Karpas-422 (cell line): Measurements from ENCODE around the gene EBLN2. TPM values are rescaled to one million over a fixed set of nuclear protein-coding genes. Genes with fewer than 3 reads are reported as not detected.

Source experiments
- DNase-seq: peaks from one replicate; pipeline ENCODE4 v3.0.0-alpha.2; 2015
- H2AFZ ChIP-seq: fragments of 200-600 bp; sonication (generic); 2 replicates; pipeline ENCODE4 v1.6.1; 2014; ENCODE audit warnings: antibody characterized with exemption, low read length, mixed read lengths
- H3K27ac ChIP-seq: fragments of 200-600 bp; sonication (generic); 2 replicates; pipeline ENCODE4 v1.5.1; 2014; ENCODE audit warnings: mild to moderate bottlenecking, low read length, moderate library complexity
- H3K27me3 ChIP-seq: fragments of 200-600 bp; sonication (generic); 2 replicates; pipeline ENCODE4 v1.6.1; 2014; ENCODE audit warnings: low read length, mixed read lengths
- H3K36me3 ChIP-seq: fragments of 200-600 bp; sonication (generic); 2 replicates; pipeline ENCODE4 v1.6.1; 2014; ENCODE audit warnings: low read length, mixed read lengths; ENCODE audit not compliant: insufficient read depth
- H3K4me1 ChIP-seq: fragments of 200-600 bp; sonication (generic); 2 replicates; pipeline ENCODE4 v1.6.1; 2014; ENCODE audit warnings: mild to moderate bottlenecking, low read length, mixed read lengths
- H3K4me2 ChIP-seq: fragments of 200-600 bp; sonication (generic); 2 replicates; pipeline ENCODE4 v1.6.1; 2014; ENCODE audit warnings: low read length, low read depth, mild to moderate bottlenecking; ENCODE audit not compliant: poor library complexity, severe bottlenecking
- H3K4me3 ChIP-seq: fragments of 200-600 bp; sonication (generic); 2 replicates; pipeline ENCODE4 v1.5.1; 2014; ENCODE audit warnings: mild to moderate bottlenecking, antibody characterized with exemption, low read length, mixed read lengths
- H3K79me2 ChIP-seq: fragments of 200-600 bp; sonication (generic); 2 replicates; pipeline ENCODE4 v1.6.1; 2014; ENCODE audit warnings: mild to moderate bottlenecking, low read length, mixed read lengths
- H3K9ac ChIP-seq: fragments of 200-600 bp; sonication (generic); 2 replicates; pipeline ENCODE4 v1.6.0; 2014; ENCODE audit warnings: low read length
- H3K9me2 ChIP-seq: fragments of 200-600 bp; sonication (generic), shearing (Covaris generic); replicated peaks from 2 replicates; pipeline ENCODE4 v1.6.0; 2014; ENCODE audit warnings: mild to moderate bottlenecking, low read length, moderate library complexity; ENCODE audit not compliant: insufficient read depth
- H3K9me3 ChIP-seq: fragments of 300-700, 200-600 bp; sonication (generic); 2 replicates; pipeline ENCODE4 v1.6.1; 2014; ENCODE audit warnings: low read length, mixed read lengths
- H4K20me1 ChIP-seq: fragments of 200-600 bp; sonication (generic); 2 replicates; pipeline ENCODE4 v1.6.1; 2014; ENCODE audit warnings: mild to moderate bottlenecking, antibody characterized with exemption, low read length, low read depth; ENCODE audit not compliant: insufficient read depth
- total RNA-seq: library from RNA; depleted of rRNA; stranded (reverse); fragments of >200 nt; shearing (Covaris generic); gene quantifications from 2 replicates; pipeline ENCODE4 v1.2.3, GENCODE V29; 2014; ENCODE audit warnings: low replicate concordance; rRNA removed

EBLN2 gene
- 5.2 and 7.9 TPM in 2 replicates for total RNA-seq

DNA sequence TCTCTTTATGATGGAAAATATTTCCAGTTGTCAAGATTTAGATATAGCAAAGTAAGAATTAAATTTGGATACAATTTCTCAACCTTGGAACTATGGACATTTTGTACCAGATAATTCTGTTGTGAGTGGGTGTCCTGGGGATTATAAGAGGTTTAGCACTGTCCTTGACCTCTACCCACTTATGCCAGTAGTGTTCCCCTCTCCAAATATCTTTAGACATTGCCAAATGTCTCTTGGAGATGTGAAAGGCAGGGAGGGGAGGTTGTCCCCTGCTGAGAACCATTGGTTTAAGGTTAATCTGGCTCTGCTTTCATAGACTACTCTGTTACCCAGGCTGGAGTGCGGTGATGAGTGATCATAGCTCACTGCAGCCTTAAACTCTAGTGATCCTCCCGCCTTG lies at the start of gene EBLN2:
Gene EBLN2 (plus strand): TSS at position 244 of the 400 bp plus-strand sequence. CDS start 423 bp downstream, outside the sequence.
- Histone ChIP-seq H3K4me1 (peaks cover 28% of the 10 kb centered on the region), H3K27me3 (no peaks in the 10 kb centered on the region), H3K9me3 (no peaks in the 10 kb centered on the region), H3K4me3 (no peak within 1 kb of the TSS), H4K20me1 (peaks cover 15% of the 10 kb centered on the region; the same call in 1 of the 2 replicates), H3K4me2 (no peak within 1 kb of the TSS), H3K36me3 (peaks cover 28% of the 10 kb centered on the region; the same call in 1 of the 2 replicates), H3K27ac (no peak within 1 kb of the TSS), H3K9ac (no peak within 1 kb of the TSS), H3K9me2 (no peaks in the 10 kb centered on the region), H3K79me2 (peaks cover 42% of the 10 kb centered on the region), H2AFZ (no peak within 1 kb of the TSS)
- DNase-seq, result no peak

GRCh38 chr3:73018298-73018697 lies 43.2 kb upstream of the EBLN2 start:
- peaks cover 58% of the 10 kb centered on the region for H4K20me1 ChIP-seq
- H3K27ac ChIP-seq, result no peak overlapping the region
- no peak overlapping the region for H3K9ac ChIP-seq
- no peaks in the 10 kb centered on the region for H3K9me3 ChIP-seq
- peaks cover 24% of the 10 kb centered on the region; the same call in 1 of the 2 replicates for H3K36me3 ChIP-seq
- H3K27me3 ChIP-seq, result no peaks in the 10 kb centered on the region
- no peak overlapping the region for H3K4me3 ChIP-seq
- peaks cover 100% of the 10 kb centered on the region for H3K79me2 ChIP-seq
- H3K4me1 ChIP-seq, result no peaks in the 10 kb centered on the region
- H3K4me2 ChIP-seq, result no peak overlapping the region
- no peak overlapping the region for H2AFZ ChIP-seq
- DNase-seq, result no peak
- no peaks in the 10 kb centered on the region for H3K9me2 ChIP-seq

DNA sequence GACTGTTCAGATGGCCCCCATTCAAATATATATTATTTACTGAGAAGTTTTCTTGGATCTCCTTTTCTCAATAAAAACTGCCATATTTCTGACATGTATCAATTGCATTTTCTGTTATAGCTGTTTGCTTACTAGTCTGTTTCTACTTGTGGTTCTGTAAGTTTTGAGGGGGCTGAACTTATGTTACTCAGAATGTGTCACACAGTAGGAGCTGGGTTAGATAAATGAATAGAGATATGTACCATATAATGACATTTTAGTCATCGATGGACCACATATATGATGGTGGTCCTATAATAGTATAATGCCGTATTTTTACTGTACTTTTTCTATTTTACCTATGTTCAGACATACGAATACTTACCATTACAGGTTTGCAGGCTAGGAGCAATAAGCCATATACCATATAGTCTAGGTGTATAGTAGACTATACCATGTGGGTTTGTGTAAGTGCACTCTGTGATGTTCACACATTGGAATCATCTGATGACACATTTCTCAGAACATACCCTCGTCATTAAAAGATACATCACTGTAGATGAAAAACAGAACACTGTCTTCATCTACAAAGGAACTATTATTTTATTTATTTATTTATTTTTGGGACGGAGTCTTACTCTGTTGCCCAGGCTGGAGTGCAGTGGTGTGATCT lies 42.5 kb upstream of the EBLN2 start:
- no peaks in the 10 kb centered on the region for H3K9me3 ChIP-seq
- no peak for DNase-seq
- H3K4me1 ChIP-seq, result no peaks in the 10 kb centered on the region
- H3K9ac ChIP-seq, result no peak overlapping the region
- H3K27ac ChIP-seq, result no peak overlapping the region
- H3K9me2 ChIP-seq, result no peaks in the 10 kb centered on the region
- H3K36me3 ChIP-seq, result peaks cover 18% of the 10 kb centered on the region; the same call in 1 of the 2 replicates
- no peak overlapping the region for H3K4me2 ChIP-seq
- no peaks in the 10 kb centered on the region for H3K27me3 ChIP-seq
- H3K79me2 ChIP-seq, result peaks cover 100% of the 10 kb centered on the region
- H4K20me1 ChIP-seq, result peaks cover 54% of the 10 kb centered on the region
- no peak overlapping the region for H2AFZ ChIP-seq
- H3K4me3 ChIP-seq, result no peak overlapping the region

GRCh38 chr3:73021301-73021835 lies 40.1 kb upstream of the EBLN2 start:
- H4K20me1 ChIP-seq, result peaks cover 49% of the 10 kb centered on the region
- peaks cover 100% of the 10 kb centered on the region for H3K79me2 ChIP-seq
- no peak overlapping the region for H3K9ac ChIP-seq
- H3K27ac ChIP-seq, result no peak overlapping the region
- H3K9me3 ChIP-seq, result no peaks in the 10 kb centered on the region
- no peaks in the 10 kb centered on the region for H3K4me1 ChIP-seq
- H3K4me2 ChIP-seq, result no peak overlapping the region
- no peaks in the 10 kb centered on the region for H3K9me2 ChIP-seq
- H2AFZ ChIP-seq, result no peak overlapping the region
- H3K36me3 ChIP-seq, result peaks cover 17% of the 10 kb centered on the region; the same call in 1 of the 2 replicates
- H3K27me3 ChIP-seq, result no peaks in the 10 kb centered on the region
- H3K4me3 ChIP-seq, result no peak overlapping the region
- DNase-seq, result no peak

- Histone ChIP-seq H3K4me3 (no peak overlapping the region), H3K27me3 (no peaks in the 10 kb centered on the region), H3K36me3 (peaks cover 19% of the 10 kb centered on the region), H3K9me3 (no peaks in the 10 kb centered on the region), H3K79me2 (peaks cover 100% of the 10 kb centered on the region), H3K9me2 (no peaks in the 10 kb centered on the region), H3K4me2 (no peak overlapping the region), H2AFZ (no peak overlapping the region), H3K9ac (no peak overlapping the region), H3K27ac (no peak overlapping the region), H3K4me1 (no peaks in the 10 kb centered on the region), H4K20me1 (peaks cover 28% of the 10 kb centered on the region)
- no peak for DNase-seq
Measured at GRCh38 chr3:73024836-73025235, 36.6 kb upstream of the EBLN2 start.

- H3K27me3 ChIP-seq, result no peaks in the 10 kb centered on the region
- no peak overlapping the region for H3K4me2 ChIP-seq
- no peak overlapping the region for H3K9ac ChIP-seq
- H3K9me2 ChIP-seq, result no peaks in the 10 kb centered on the region
- no peak overlapping the region for H3K27ac ChIP-seq
- peaks cover 15% of the 10 kb centered on the region for H3K36me3 ChIP-seq
- peaks cover 100% of the 10 kb centered on the region for H3K79me2 ChIP-seq
- no peak overlapping the region for H2AFZ ChIP-seq
- no peak overlapping the region for H3K4me3 ChIP-seq
- peaks cover 22% of the 10 kb centered on the region for H4K20me1 ChIP-seq
- no peaks in the 10 kb centered on the region for H3K9me3 ChIP-seq
- H3K4me1 ChIP-seq, result no peaks in the 10 kb centered on the region
- DNase-seq, result no peak
Measured at GRCh38 chr3:73026111-73026759, 35.2 kb upstream of the EBLN2 start.

DNA sequence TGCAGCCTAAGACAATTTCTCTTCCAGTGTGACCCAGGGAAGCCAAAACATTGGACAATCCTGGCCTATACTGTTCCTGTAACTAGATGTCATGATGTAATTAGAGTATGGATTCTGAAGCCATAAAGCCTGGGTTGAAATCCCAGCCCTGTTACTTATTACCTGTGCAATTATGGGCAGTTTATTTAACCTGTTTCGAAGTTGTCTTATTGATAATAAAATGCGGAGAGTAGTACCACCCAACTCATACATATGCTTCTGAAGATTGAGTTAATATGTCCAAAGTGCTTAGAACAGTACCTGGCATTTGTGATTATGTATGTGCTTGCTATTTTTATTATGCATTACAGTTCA lies 34.7 kb upstream of the EBLN2 start:
- Histone ChIP-seq H3K79me2 (peaks cover 100% of the 10 kb centered on the region), H3K9me3 (no peaks in the 10 kb centered on the region), H3K9ac (no peak overlapping the region), H3K4me1 (no peaks in the 10 kb centered on the region), H3K4me2 (no peak overlapping the region), H3K9me2 (no peaks in the 10 kb centered on the region), H3K27me3 (no peaks in the 10 kb centered on the region), H3K36me3 (peaks cover 15% of the 10 kb centered on the region), H2AFZ (no peak overlapping the region), H3K27ac (no peak overlapping the region), H3K4me3 (no peak overlapping the region), H4K20me1 (peaks cover 19% of the 10 kb centered on the region)
- DNase-seq, result no peak

- no peak overlapping the region for H3K9ac ChIP-seq
- H3K9me2 ChIP-seq, result no peaks in the 10 kb centered on the region
- H3K27ac ChIP-seq, result no peak overlapping the region
- peaks cover 10% of the 10 kb centered on the region for H3K36me3 ChIP-seq
- H3K9me3 ChIP-seq, result no peaks in the 10 kb centered on the region
- no peak for DNase-seq
- H3K79me2 ChIP-seq, result peaks cover 100% of the 10 kb centered on the region
- H3K27me3 ChIP-seq, result no peaks in the 10 kb centered on the region
- H3K4me3 ChIP-seq, result no peak overlapping the region
- H3K4me1 ChIP-seq, result peaks cover 3% of the 10 kb centered on the region; the same call in 1 of the 2 replicates
- peaks cover 17% of the 10 kb centered on the region for H4K20me1 ChIP-seq
- no peak overlapping the region for H3K4me2 ChIP-seq
- H2AFZ ChIP-seq, result no peak overlapping the region
Measured at GRCh38 chr3:73028803-73029202, 32.7 kb upstream of the EBLN2 start.
